IMR-90 (cell line): ENCODE results near the gene SOBP. TPM values are rescaled to one million over a fixed set of nuclear protein-coding genes. Genes with fewer than 3 reads are reported as not detected.

Experiments used
- ATAC-seq: fragments of 200-7000 bp; cut with Tn5 transposase; 2 replicates; pipeline ENCODE4 v1.9.1; 2020; ENCODE audit warnings: low read depth, mild to moderate bottlenecking, moderate library complexity
- BruUV-seq: library from RNA; stranded (reverse); fragments of 400-500 nt; replicated peaks from 2 replicates; lab custom pipeline; 2021; lab: Mats Ljungman, UMichigan
- CTCF ChIA-PET: fragments of 300-600 bp; formaldehyde crosslinking; extraction: SDS; loops from one replicate; lab custom pipeline; 2021; ENCODE audit warnings: antibody characterized with exemption; lab: Yijun Ruan, JAX
- POLR2A ChIA-PET: fragments of 300-600 bp; sonication (Branson Sonifier 250); formaldehyde crosslinking; loops from one replicate; lab custom pipeline; 2022; ENCODE audit warnings: antibody characterized with exemption; ENCODE audit not compliant: unreplicated experiment; lab: Charles Lee
- DNase-seq: peaks from one replicate; pipeline ENCODE4 v3.0.0; 2013
- H2AFZ ChIP-seq: replicated peaks from 2 replicates; pipeline ENCODE3; 2013; ENCODE audit warnings: low read length, mild to moderate bottlenecking; ENCODE audit not compliant: poor library complexity
- H2AK5ac ChIP-seq: 2 replicates; pipeline ENCODE4 v1.6.1; 2013; ENCODE audit warnings: low read depth, low read length, inconsistent platforms
- H2AK9ac ChIP-seq: replicated peaks from 2 replicates; pipeline ENCODE3; 2013; ENCODE audit warnings: mild to moderate bottlenecking, low read depth, low read length, moderate library complexity; ENCODE audit not compliant: poor library complexity
- H2BK120ac ChIP-seq: 2 replicates; pipeline ENCODE4 v1.6.1; 2013; ENCODE audit warnings: low read depth, low read length, inconsistent platforms
- H2BK15ac ChIP-seq: 3 replicates; pipeline ENCODE4 v1.6.1; 2013; ENCODE audit warnings: low read depth, low read length, inconsistent platforms
- H2BK20ac ChIP-seq: 2 replicates; pipeline ENCODE4 v1.6.1; 2013; ENCODE audit warnings: low read depth, mild to moderate bottlenecking, inconsistent platforms, low read length, moderate library complexity
- H2BK5ac ChIP-seq: 2 replicates; pipeline ENCODE4 v1.6.1; 2013; ENCODE audit warnings: mild to moderate bottlenecking, low read depth, low read length, inconsistent platforms; ENCODE audit not compliant: poor library complexity, severe bottlenecking
- H3K14ac ChIP-seq: replicated peaks from 2 replicates; pipeline ENCODE4 v1.6.1; 2013; ENCODE audit warnings: low read depth, low read length, inconsistent platforms
- H3K18ac ChIP-seq: 2 replicates; pipeline ENCODE4 v1.6.1; 2013; ENCODE audit warnings: low read depth, low read length, control low read depth
- H3K23ac ChIP-seq: 2 replicates; pipeline ENCODE4 v1.6.1; 2013; ENCODE audit warnings: low read depth, low read length, inconsistent platforms
- H3K27ac ChIP-seq: 2 replicates; pipeline ENCODE4 v1.5.1; 2013; ENCODE audit warnings: mild to moderate bottlenecking, control low read depth, low read length; ENCODE audit not compliant: insufficient read depth
- H3K27me3 ChIP-seq: 2 replicates; pipeline ENCODE4 v1.6.1; 2013; ENCODE audit warnings: low read length; ENCODE audit not compliant: control insufficient read depth, insufficient read depth
- H3K36me3 ChIP-seq: 2 replicates; pipeline ENCODE4 v1.6.1; 2013; ENCODE audit warnings: low read length, mixed read lengths; ENCODE audit not compliant: control insufficient read depth, insufficient read depth
- H3K4ac ChIP-seq: 2 replicates; pipeline ENCODE4 v1.6.1; 2013; ENCODE audit warnings: low read depth, low read length, inconsistent platforms
- H3K4me1 ChIP-seq: 2 replicates; pipeline ENCODE4 v1.6.1; 2013; ENCODE audit warnings: low read length, mixed read lengths; ENCODE audit not compliant: control insufficient read depth, insufficient read depth
- H3K4me2 ChIP-seq: 2 replicates; pipeline ENCODE4 v1.6.1; 2013; ENCODE audit warnings: low read depth, mild to moderate bottlenecking, control low read depth, low read length, moderate library complexity
- H3K4me3 ChIP-seq: 2 replicates; pipeline ENCODE4 v1.5.1; 2013; ENCODE audit warnings: low read depth, mild to moderate bottlenecking, control low read depth, low read length, moderate library complexity; ENCODE audit not compliant: insufficient read depth
- H3K56ac ChIP-seq: 2 replicates; pipeline ENCODE4 v1.6.1; 2013; ENCODE audit warnings: low read length, inconsistent platforms; ENCODE audit not compliant: insufficient read depth; ENCODE audit errors: extremely low read depth
- H3K79me1 ChIP-seq, 2 experiments: 2 replicates each; pipeline ENCODE4 v1.6.1; 2013; ENCODE audit warnings: low read length in 2 of 2, inconsistent platforms in 1 of 2, low read depth in 1 of 2
- H3K9ac ChIP-seq: 2 replicates; pipeline ENCODE4 v1.6.1; 2013; ENCODE audit warnings: low read depth, low read length, control low read depth
- H3K9me1 ChIP-seq: 2 replicates; pipeline ENCODE4 v1.6.1; 2013; ENCODE audit warnings: low read length, inconsistent platforms; ENCODE audit not compliant: insufficient read depth
- H3K9me3 ChIP-seq: 2 replicates; pipeline ENCODE4 v1.6.1; 2013; ENCODE audit warnings: low read length; ENCODE audit not compliant: control insufficient read depth, insufficient read depth
- H4K20me1 ChIP-seq: 2 replicates; pipeline ENCODE4 v1.6.1; 2013; ENCODE audit warnings: low read length, inconsistent platforms; ENCODE audit not compliant: insufficient read depth
- H4K5ac ChIP-seq: 2 replicates; pipeline ENCODE4 v1.6.1; 2013; ENCODE audit warnings: mild to moderate bottlenecking, low read depth, low read length, control low read depth
- H4K8ac ChIP-seq, 2 experiments: 2 replicates each; pipeline ENCODE4 v1.6.1; 2013; ENCODE audit warnings: low read depth in 2 of 2, low read length in 2 of 2, control low read depth in 1 of 2, inconsistent platforms in 1 of 2
- H4K91ac ChIP-seq: 2 replicates; pipeline ENCODE4 v1.6.1; 2013; ENCODE audit warnings: low read depth, low read length, inconsistent platforms; ENCODE audit not compliant: insufficient read depth
- BHLHE40 ChIP-seq: fragments of 150-350 bp; IDR thresholded peaks from 2 replicates; pipeline ENCODE4 v1.6.1; 2016; ENCODE audit warnings: mild to moderate bottlenecking, low read depth, low read length
- CEBPB ChIP-seq: IDR thresholded peaks from 2 replicates; pipeline ENCODE4 v1.6.1; 2012; ENCODE audit warnings: low read depth, low read length, improper control_type of control experiment
- CHD1 ChIP-seq: IDR thresholded peaks from 2 replicates; pipeline ENCODE4 v1.6.1; 2012; ENCODE audit warnings: low read depth, low read length, improper control_type of control experiment
- FOS ChIP-seq: fragments of 150-350 bp; IDR thresholded peaks from 2 replicates; pipeline ENCODE4 v1.6.1; 2016; ENCODE audit warnings: low read depth, low read length
- MAFK ChIP-seq: IDR thresholded peaks from 2 replicates; pipeline ENCODE4 v1.6.1; 2012; ENCODE audit warnings: low read depth, low read length, improper control_type of control experiment
- MAZ ChIP-seq: IDR thresholded peaks from 2 replicates; pipeline ENCODE4 v1.6.1; 2012; ENCODE audit warnings: low read depth, mild to moderate bottlenecking, low read length, improper control_type of control experiment, moderate library complexity, borderline replicate concordance
- NFE2L2 ChIP-seq: fragments of 150-350 bp; IDR thresholded peaks from 2 replicates; pipeline ENCODE4 v1.6.1; 2016; ENCODE audit warnings: low read depth, mild to moderate bottlenecking, low read length
- POLR2A ChIP-seq: IDR thresholded peaks from 2 replicates; pipeline ENCODE4 v1.6.1; 2012; ENCODE audit warnings: mild to moderate bottlenecking, low read depth, low read length
- RAD21 ChIP-seq: IDR thresholded peaks from 2 replicates; pipeline ENCODE4 v1.6.1; 2012; ENCODE audit warnings: low read length, improper control_type of control experiment
- RFX5 ChIP-seq: IDR thresholded peaks from 2 replicates; pipeline ENCODE4 v1.8.0; 2012; ENCODE audit warnings: low read depth, mild to moderate bottlenecking, low read length, moderate library complexity
- SMC3 ChIP-seq: fragments of 150-350 bp; IDR thresholded peaks from 2 replicates; pipeline ENCODE4 v1.6.1; 2016; ENCODE audit warnings: low read depth, mild to moderate bottlenecking, antibody characterized with exemption, low read length, moderate library complexity
- WGBS, 2 experiments: methylation state at CpG; one replicate each; pipeline versions ENCODE4 v1.1.5 to v1.1.7; 2013; ENCODE audit warnings: missing lambda C conversion rate in 2 of 2; ENCODE audit not compliant: insufficient read length in 1 of 2; ENCODE audit errors: extremely low coverage in 2 of 2; 5-methylcytosine and 5-hydroxymethylcytosine counted together
- dilution Hi-C: fragments of 300-500 bp; cut with HindIII; formaldehyde crosslinking; loops from one replicate; pipeline ENCODE4 v1.14.3; 2018; ENCODE audit warnings: low sequenced_read_pairs; ENCODE audit not compliant: unreplicated experiment
- in situ Hi-C: fragments of 300-500 bp; cut with MboI; formaldehyde crosslinking; loops from 3 replicates; pipeline ENCODE4 v1.14.3; 2019; ENCODE audit warnings: low sequenced_read_pairs, inconsistent platforms, mixed read lengths
- intact Hi-C: fragments of 100-400 bp; cut with micrococcal nuclease; formaldehyde crosslinking; loops from 2 replicates; pipeline ENCODE4 v1.10.0; 2022
- polyA plus RNA-seq, 3 experiments: library from polyadenylated mRNA; depleted of rRNA; stranded (reverse); fragments of >200 nt; gene quantifications; 2 replicates each; pipeline ENCODE4 v1.2.3, GENCODE V29; 2012; ENCODE audit warnings: low replicate concordance in 1 of 3
- total RNA-seq: library from RNA; depleted of rRNA; stranded (reverse); fragments of >200 nt; gene quantifications from 2 replicates; pipeline ENCODE4 v1.2.3, GENCODE V29; 2012
- TF ChIP-seq, protein P1 (sequence below): fragments of 150-350 bp; IDR thresholded peaks from 2 replicates; pipeline ENCODE4 v1.6.1; 2017; ENCODE audit warnings: mild to moderate bottlenecking, antibody characterized with exemption, low read length, low read depth
- TF ChIP-seq, protein P2 (sequence below): conservative IDR thresholded peaks from 2 replicates; pipeline ENCODE4 v1.5.1; 2012; ENCODE audit warnings: mild to moderate bottlenecking, low read depth, low read length, improper control_type of control experiment
- TF ChIP-seq, protein P3 (sequence below): fragments of 150-350 bp; IDR thresholded peaks from 2 replicates; pipeline ENCODE4 v1.6.1; 2016; ENCODE audit warnings: low read depth, mild to moderate bottlenecking, low read length, moderate library complexity, borderline replicate concordance

Gene SOBP
- total and polyA plus RNA-seq, 2 of the 4 experiments (the other 2 are of a cell fraction): 0.60 to 0.72 TPM

DNA sequence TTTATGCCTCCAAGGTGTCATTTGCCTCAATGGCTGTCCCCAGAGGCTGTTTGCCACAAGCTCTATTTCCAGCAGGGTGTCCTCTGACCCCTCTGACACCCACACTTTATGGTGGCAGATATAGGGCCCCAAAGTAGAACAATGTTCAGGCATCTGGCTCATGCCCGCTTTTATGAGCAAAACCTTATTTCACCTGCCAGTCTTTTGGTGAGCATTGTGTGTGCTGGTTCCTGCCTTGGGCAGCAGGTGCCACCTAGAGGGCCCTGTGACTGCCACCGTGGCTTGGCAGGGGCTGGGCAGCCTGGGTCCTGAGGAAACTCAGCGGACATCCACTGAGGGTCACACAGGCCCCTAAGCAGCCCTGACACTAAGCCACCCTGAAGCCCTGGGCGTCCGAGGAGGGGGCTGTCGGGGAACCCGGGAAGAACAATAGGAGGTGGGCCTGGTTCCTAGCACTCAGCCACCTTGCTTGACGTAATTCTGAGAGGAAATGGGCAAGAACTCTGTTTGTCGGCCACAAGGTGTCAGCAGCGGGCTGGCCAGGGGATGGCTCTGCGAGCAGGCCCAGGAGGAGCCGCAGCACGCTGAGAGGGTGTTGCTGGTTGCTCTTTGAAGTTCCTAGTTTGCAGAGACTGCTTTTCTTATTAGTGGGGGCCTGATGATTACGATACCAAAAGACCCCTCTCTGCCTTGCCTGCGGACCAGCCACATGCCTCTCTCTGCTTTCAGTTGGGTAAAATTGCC, 185.2 kb downstream of the SOBP start:
- no peaks in the 10 kb centered on the region for H3K9me1 ChIP-seq
- no peak overlapping the region for H2AK5ac ChIP-seq
- H3K4ac ChIP-seq: no peak overlapping the region
- no peak overlapping the region for H3K23ac ChIP-seq
- no peak overlapping the region for H2BK15ac ChIP-seq
- no peak overlapping the region; the same call in 1 of the 2 replicates for H3K18ac ChIP-seq
- no peak overlapping the region for H2BK5ac ChIP-seq
- H4K8ac ChIP-seq: no peak overlapping the region
- ATAC-seq (peak; percentile 93), DNase-seq (peak; percentile 84)
- peak overlapping the region; percentile 27; the same call in 1 of the 2 replicates for H2BK20ac ChIP-seq
- H3K4me2 ChIP-seq: no peak overlapping the region
- 0% methylated on average over 6 of the region's 15 CpGs; no CpG with 5 or more reads in 1 of the 2 experiments for WGBS, 2 experiments
- POLR2A ChIA-PET: no interaction called here
- peaks cover 6% of the 10 kb centered on the region; the same call in 1 of the 2 replicates for H3K4me1 ChIP-seq
- H2AFZ ChIP-seq: peak overlapping the region; percentile 92
- no TSS peak for BruUV-seq
- no peaks in the 10 kb centered on the region for H3K9me3 ChIP-seq
- no peaks in the 10 kb centered on the region for H3K27me3 ChIP-seq
- H4K20me1 ChIP-seq: no peaks in the 10 kb centered on the region
- H2BK120ac ChIP-seq: no peak overlapping the region
- H3K9ac ChIP-seq: no peak overlapping the region
- H3K14ac ChIP-seq: no peak overlapping the region
- H3K4me3 ChIP-seq: no peak overlapping the region
- H2AK9ac ChIP-seq: peak overlapping the region; percentile 80
- CTCF ChIA-PET: interaction anchor here (0.6 to 1.7 kb wide), 6 partner anchors 29 to 357 kb away, joined by 3 to 6 read pairs (median 4); no protein-coding TSS in a partner anchor
- in situ Hi-C loops: loop anchor here (5.0 kb wide), 2 partner anchors 32 to 172 kb away; no protein-coding TSS in a partner anchor
- intact Hi-C loops: loop anchor here (1.0 to 10.0 kb wide), 6 partner anchors 24 to 376 kb away; partner anchors contain the start of gene SEC63
- H4K5ac ChIP-seq: no peak overlapping the region; the same call in 1 of the 2 replicates
- H3K56ac ChIP-seq: no peak overlapping the region
- no peak overlapping the region for H4K91ac ChIP-seq
- H3K36me3 ChIP-seq: no peaks in the 10 kb centered on the region
- dilution Hi-C loops: no loop called here
- H3K79me1 ChIP-seq: no peaks in the 10 kb centered on the region
- H3K27ac ChIP-seq: no peak overlapping the region
- TF ChIP-seq POLR2A: peak; percentile 48; the same call in 1 of the 2 replicates
- TF ChIP-seq, protein P1, sequence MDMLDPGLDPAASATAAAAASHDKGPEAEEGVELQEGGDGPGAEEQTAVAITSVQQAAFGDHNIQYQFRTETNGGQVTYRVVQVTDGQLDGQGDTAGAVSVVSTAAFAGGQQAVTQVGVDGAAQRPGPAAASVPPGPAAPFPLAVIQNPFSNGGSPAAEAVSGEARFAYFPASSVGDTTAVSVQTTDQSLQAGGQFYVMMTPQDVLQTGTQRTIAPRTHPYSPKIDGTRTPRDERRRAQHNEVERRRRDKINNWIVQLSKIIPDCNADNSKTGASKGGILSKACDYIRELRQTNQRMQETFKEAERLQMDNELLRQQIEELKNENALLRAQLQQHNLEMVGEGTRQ: no peak
- TF ChIP-seq, protein P2, sequence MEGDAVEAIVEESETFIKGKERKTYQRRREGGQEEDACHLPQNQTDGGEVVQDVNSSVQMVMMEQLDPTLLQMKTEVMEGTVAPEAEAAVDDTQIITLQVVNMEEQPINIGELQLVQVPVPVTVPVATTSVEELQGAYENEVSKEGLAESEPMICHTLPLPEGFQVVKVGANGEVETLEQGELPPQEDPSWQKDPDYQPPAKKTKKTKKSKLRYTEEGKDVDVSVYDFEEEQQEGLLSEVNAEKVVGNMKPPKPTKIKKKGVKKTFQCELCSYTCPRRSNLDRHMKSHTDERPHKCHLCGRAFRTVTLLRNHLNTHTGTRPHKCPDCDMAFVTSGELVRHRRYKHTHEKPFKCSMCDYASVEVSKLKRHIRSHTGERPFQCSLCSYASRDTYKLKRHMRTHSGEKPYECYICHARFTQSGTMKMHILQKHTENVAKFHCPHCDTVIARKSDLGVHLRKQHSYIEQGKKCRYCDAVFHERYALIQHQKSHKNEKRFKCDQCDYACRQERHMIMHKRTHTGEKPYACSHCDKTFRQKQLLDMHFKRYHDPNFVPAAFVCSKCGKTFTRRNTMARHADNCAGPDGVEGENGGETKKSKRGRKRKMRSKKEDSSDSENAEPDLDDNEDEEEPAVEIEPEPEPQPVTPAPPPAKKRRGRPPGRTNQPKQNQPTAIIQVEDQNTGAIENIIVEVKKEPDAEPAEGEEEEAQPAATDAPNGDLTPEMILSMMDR: peak; percentile 97
- no peak for TF ChIP-seq NFE2L2
- peak; percentile 67; the same call in 1 of the 2 replicates for TF ChIP-seq CHD1
- TF ChIP-seq, protein P3, sequence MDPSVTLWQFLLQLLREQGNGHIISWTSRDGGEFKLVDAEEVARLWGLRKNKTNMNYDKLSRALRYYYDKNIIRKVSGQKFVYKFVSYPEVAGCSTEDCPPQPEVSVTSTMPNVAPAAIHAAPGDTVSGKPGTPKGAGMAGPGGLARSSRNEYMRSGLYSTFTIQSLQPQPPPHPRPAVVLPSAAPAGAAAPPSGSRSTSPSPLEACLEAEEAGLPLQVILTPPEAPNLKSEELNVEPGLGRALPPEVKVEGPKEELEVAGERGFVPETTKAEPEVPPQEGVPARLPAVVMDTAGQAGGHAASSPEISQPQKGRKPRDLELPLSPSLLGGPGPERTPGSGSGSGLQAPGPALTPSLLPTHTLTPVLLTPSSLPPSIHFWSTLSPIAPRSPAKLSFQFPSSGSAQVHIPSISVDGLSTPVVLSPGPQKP: no peak
- no peak for TF ChIP-seq MAFK
- TF ChIP-seq RAD21: peak; percentile 99
- TF ChIP-seq FOS: 0 out of 2 replicates have a peak, but pooled peaks have one; percentile 2
- no peak for TF ChIP-seq RFX5
- peak; percentile 98 for TF ChIP-seq SMC3
- TF ChIP-seq BHLHE40: peak; percentile 30; the same call in 1 of the 2 replicates
- TF ChIP-seq CEBPB: peak; percentile 34; the same call in 1 of the 2 replicates
- peak; percentile 41; the same call in 1 of the 2 replicates for TF ChIP-seq MAZ
